GM18517 (cell line): ENCODE data around the gene ARHGEF3.

Source experiments
- ATAC-seq: cut with Tn5 transposase; IDR thresholded peaks from one replicate; pipeline ENCODE4 v1.9.1; 2021; ENCODE audit warnings: mild to moderate bottlenecking, moderate library complexity; ENCODE audit not compliant: unreplicated experiment

ARHGEF3 gene

DNA sequence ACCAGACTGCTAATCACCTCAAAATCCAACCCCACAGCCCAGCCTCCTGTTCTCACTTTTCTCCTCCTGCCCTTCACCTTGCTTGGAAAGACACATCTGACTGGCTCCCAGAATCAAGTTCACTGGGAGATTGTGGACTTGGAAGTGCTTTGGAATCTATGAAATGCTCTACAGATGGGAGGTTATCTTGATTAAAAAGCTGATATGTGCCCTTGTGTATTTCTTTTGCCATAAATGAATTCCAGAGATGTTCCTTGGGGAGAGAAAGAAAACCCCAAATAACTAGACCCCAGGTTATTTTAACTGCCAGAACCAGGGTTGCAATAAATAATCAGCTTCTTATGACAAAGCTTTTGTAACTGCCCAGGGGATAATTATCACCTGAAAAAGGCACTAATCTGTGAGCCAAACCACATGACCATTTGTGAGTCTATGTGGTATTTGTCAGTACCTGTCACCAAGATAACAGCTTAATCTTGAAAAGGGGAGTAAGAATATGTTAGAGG lies 21.7 kb upstream of the ARHGEF3 start:
- no peak for ATAC-seq

DNA sequence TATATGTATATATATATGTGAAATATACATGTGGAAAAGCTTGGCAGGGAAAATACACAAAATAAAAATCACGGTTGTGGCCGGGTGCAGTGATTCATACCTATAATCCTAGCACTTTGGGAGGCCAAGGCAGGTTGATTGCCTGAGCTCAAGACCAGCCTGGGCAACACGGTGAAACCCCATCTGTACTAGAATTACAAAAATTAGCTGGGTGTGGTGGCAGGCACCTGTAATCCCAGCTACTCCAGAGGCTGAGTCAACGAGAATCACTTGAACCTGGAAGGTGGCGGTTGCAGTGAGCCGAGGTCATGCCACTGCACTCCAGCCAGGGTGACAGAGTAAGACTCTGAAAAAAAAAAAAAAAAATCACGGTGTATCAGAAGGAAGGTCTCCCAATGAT lies 20.8 kb upstream of the ARHGEF3 start:
- ATAC-seq: no peak

DNA sequence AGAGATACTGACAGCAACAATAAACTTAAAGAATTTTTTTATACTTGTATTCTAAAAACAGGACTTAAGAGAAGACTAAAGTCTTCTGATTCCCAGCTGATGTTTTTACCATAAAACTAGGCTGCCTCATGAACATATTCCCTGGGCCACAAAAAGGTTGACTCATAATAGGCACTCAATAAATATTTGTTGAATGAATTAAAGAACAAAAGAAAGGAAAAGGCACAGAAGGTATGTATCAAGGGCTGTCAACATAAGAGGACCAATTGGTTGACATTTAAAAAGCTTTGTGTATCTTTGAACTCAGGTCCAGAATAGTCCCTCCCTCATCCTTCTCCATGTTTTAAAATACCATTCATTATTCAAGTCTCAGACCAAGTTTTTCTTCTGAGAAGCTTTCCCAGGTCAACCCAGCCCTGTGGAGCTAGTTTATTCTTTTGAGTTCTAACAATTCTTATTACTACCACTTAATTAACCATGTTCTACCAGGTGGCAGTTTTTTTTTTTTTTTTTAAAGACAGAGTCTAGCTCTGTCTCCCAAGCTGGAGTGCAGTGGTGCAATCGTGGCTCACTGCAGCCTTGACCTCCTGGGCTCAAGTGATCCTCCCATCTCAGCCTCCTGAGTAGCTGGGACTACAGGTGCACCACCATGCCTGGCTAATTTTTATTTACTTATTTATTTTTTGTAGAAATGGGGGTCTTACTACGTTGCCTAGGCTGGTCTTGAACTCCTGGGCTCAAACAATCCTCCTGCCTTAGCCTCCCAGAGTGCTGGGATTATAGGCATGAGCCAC lies 17.5 kb upstream of the ARHGEF3 start:
- ATAC-seq: no peak

DNA sequence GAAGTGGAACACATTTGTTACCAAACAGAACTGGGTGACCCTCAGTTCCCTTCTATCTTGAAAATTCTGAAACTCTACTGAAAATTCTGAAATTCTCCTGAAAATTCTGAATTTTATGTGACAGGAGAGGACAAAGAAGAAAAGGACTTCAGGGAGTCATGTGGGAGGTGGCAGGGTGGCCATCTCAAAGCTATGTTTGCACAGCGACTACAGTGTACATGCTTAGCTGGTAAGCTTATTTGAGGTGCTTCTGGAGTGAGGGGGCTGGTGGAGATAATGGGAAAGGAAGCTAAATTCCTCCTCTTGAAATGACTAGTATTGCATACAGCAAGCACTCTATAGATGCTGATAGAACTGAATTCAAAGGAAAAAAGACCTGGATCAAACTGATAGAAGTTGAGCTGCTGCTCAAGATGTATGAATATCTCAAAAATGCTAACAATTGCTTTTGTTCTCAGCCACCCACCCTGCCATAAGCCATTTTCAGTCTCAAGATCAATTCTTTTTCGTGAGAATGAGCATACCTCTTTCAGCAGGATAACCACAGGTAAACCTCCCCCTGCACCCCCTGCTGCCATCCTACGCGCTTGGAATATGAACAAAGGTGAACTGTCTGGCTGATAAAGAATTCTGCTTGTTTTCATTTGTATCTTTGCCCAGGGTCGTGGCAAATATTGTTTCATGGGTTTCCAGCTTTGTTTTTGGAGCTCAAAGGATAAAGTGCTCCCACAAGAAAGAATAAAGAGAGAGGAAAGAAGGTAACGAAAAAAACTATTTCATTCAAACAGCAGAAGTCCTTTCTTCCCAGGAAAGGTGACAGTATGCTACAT lies 16.6 kb upstream of the ARHGEF3 start:
- ATAC-seq: no peak

DNA sequence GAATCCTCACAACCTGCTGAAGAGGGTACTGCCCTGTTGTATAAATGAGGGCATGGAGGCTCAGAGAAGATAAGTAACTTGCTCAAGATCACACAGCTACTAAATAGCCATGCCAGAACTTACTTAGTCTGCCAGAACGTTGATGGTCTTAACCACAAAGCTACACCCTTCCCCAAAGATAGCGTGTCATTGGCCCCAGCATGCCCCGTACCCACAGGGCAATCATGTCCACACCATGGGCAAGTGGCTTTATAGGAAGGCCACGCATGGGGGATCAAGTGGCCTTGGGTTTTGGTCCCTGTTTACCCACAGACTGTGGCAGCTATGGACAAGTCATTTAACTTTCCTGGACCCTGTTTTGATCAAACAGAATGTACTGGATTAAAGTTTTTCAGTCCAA lies 15.9 kb upstream of the ARHGEF3 start:
- no peak for ATAC-seq

DNA sequence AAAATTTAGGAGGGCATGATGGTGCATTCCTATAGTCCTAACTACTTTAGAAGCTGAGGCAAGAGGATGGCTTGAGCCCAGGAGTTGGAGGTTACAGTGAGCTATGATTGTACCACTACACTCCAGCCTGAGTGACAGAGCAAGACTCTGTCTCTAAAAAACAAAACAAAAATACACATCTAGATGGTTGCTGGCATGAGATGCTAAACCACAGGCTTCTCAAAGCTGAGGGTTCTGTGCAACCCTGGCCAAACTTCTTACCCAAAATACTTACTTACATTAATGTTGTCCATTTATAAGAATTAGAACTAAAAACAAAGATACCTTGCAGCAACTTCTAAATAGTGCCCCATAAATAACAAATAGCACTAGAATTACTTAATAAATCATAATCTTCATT lies 14.3 kb upstream of the ARHGEF3 start:
- no peak for ATAC-seq

DNA sequence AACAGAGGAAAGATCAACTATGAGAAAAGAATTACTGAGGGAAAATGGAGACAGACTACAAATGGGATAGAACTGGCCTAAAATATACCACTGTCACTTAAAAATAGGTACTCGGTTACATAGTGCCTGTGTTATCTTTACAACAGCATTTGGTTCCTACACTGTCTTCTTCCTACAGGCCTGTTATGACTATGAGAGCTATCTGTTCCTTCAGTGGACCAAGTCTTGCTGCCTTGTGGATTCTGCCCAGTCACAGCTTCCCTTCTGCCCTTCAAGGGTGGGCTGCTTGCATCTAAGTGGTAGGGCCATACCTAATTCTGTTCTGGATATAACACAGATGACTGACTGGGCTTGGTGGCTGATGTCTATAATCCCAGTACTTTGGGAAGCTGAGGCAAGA lies 13.8 kb upstream of the ARHGEF3 start:
- no peak for ATAC-seq

DNA sequence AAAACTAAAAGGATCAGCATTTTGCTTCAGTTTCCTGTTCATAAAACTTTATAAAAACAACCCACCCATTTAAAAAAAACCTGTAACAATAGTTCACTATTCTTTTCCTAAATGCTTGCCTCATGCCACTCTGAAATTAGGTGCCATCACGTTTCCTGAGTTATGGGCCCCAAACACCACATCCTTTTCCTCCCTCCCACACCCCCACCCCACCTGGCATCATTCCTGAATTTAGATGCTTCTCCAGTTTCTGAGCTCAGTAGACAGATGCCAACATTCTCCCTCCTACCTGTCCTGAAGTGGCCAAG lies 11.9 kb upstream of the ARHGEF3 start:
- no peak for ATAC-seq

DNA sequence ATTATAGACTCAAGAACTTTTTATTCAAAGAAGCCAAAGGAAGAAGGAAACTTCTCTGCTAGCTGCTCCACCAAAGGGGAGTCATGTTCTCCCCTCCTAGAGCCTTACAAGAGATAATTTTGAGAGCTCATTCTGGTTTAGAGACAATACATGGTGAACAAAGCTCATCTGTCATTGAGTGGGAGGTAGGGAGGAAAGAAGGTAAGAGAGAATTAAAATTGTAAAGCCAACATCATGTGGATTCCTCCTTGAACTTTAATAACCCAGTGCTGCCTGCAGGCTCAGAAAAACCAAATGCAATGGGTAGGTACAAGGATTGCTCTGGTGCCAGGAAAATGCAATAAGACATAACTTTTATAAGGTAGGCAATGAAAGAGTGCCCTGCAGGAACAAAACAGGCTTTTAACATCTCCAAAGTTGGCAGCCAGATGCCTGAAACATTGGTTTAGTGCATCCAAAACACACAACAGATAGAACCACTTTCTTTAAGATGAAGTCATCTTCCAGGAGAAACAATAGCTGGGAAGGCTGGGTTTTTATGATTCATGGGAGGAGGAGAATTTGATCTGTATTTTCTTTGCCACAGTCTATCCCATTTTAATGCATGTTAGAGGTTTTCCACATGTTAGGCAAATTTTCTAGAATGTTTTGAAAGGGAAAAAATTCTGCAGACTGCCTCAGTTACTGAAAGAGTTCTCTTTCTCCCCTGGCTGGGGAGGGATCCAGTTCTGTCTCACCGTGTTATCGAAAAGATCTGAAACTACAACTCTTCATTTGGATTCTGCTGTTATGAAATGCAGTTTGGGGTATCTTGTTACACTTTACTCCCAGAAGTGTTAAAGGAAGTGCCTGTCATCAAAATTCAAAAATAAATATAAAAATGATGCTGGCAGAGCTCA lies 11.3 kb upstream of the ARHGEF3 start:
- ATAC-seq: no peak

DNA sequence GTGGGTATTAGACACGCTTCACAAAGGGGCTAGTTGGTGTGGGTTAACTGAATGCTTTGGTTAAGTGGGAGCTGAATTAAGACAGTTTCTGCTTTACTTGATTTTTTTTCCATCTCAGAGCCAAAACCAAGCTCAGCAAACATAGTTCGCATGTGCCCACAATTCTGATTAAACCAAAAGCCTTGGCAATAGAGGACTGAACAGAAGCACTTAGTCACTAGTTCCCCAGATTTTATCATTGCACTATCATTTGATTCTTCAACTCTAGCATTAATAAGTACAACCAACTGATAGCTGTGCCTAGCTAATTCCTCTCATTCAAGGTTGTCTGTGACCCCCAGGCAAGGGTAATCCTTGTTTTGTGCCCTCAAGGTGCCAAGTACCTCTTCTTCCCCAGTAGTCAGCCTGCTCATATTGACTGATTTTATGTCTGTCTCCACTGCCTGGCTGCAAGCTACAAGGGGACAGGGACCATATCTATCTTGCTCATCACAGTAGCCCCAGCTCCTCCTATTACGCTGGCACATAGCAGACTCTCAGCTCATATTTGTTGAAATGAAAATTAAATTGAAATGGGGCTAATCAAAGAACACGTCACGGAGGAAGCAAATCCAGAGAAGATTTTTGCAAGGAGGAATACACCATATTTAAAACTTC lies 9.9 kb upstream of the ARHGEF3 start:
- no peak for ATAC-seq

DNA sequence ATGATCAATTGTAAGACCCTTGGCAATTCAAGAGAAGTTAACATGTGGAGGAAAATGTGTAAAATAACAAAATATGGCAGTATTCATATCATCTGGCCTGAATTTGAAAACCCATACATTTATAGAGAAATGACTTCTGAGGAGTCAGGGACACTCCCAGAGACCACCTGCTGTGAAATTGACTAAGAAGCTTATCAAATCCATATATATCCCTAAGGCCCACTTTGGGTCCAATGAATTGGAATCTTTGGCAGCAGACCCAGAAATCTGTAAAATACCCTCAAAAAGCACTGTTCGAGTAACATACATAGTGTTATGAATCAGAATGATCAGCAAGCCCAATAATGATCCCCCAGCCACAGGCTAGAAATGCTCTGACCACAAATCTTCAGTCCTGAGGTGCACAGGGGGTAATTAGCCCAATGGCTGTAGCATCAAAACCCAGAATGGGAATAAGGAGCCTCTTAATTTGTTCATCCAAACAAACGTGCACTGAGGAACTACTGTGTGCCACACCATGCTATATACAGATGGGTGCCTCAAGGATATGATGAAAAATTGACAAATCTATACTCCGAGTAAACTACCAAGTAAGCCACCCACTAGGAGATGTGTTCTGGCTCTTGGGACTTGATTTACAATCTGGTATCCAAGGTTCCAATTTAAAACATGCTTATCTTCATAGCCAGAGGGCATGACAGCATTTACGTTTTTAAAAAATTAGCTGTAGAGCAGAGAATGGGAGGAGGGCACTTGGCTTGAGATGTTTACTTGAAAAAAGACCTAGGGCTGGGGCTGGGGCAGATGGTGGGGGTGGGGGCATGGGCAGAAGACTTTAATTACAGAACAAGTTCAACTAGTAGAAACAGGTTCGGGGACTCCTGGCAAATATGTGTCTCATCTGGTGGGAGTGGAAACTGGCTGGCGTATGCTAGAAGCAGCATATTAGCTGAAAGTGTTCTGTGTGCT lies 9.1 kb upstream of the ARHGEF3 start:
- no peak for ATAC-seq

DNA sequence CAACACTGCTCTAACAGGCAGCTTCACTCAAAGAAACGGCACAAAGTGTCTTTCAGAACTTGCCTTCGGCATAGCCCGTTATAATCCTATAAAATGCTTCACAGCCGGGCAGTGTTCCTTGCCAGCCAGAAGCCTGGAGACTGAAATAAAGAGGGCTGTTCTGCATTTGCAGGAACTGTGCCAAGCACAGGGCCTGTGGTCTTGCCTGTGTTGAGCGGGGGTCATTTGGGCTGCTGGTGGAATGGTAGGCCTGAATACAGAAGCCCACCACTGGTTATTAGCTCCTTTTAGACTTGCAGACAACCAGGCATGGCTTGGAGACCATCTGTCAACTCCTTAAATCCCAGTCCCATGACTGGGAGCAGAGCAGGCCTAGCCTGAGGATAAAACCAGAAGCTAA lies 4.7 kb upstream of the ARHGEF3 start:
- ATAC-seq: no peak

DNA sequence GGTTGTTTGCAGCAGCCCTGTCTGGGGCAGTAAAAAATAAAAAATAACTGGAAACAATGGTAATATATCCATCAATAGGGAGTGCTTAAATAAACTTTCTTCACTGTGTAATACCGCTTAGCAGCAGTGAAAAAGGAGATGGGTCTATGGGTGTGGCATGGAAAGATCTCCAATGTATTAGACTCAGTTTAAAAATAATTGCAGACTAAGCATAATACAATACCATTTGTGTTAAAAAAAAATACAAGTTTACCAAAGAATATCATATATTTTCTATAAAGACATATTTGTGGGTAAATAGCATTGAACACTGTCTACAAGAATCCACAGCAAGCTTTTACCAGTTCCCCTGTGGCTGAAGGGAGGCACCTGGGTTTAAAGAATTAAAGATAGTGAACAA lies 1.0 kb upstream of the ARHGEF3 start:
- ATAC-seq: no peak

DNA sequence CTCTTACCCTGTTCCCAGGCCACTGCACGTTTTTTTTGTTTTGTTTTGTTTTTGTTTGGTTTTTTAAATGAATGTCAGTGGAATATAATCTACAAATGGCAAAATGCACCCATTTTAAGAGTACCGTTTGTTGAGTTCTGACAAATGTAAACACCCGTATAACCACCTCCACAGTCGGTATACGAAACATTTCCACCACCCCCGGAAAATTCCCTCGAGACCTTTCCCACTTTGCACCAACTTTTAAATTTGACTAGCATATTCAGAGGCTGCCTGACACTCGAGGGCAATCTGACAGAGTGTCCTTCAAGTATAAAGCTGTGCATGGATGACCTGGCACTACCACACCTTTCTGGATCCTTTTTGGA lies 613 bp upstream of the ARHGEF3 start:
- ATAC-seq: no peak

DNA sequence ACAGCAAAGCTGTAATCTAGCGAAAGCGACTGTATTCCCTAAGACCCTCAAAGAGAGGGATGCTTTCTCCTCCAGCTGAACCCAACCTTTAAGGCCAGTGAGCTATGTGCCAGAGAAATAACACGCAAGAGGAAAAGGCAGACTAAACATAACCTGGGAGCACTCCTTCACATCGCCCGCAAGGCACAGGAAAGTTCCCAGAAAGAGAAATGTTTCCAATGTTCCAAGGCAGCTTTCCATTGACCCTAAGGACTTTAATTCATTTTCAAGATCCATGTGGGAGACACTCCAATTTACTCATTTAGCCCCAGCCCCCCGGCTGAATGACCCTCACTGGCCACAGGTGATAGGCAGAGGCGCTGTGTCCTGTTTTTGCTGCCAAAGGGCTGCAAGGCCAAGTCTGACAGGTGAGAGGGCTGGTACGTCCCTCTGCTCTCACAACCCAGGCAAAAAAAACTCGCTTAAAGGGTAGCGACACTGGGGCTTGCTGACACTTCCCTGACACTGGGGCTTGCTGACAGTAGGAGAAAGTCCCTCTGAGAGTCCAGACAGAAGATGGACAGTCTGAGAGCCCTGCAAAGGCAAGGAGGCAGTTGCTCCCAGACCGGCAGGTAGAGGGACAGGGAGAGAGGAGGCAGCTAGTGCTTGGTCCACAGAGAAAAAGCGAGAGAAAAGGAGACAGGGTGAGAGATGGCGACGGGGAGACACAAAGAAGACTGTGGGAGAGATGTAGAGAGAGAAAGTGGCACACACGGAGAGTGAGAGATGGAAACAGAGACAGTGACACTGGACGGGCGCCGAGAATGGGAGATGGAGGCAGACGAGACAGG lies 702 bp downstream of the ARHGEF3 start:
- no peak for ATAC-seq

DNA sequence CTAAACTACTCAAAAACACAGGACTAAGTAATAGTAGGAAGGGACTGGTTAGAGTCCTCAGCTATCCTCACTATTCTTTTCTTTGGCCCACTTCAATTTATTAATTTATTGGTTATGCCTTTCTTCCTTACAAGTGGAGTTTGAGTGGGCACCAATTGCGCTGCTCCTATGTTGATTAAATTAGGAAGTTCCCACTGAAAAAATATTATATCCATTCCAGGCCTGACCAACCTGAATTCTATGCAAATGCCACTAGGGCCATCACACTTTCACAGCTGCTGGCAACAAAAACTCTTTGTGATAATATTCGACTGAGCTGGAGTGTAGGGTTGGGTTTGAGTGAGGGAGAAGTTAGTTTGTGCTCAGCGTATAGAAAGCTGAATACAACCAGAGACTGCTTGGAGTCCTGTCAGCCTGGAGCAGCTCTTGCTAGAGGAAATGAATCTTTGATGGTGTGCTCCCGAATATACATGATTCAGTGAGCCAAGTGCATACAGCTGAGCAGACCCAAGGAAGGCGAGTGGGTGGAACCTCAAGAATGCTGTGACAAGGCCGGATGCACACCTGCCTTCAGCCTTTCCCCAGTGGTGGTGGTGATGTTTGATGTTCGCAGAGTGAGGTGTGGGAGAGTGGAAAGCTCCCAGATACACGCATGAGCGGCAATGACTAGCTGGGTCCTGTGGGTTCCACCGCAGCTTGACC lies 1.5 kb downstream of the ARHGEF3 start:
- no peak for ATAC-seq

DNA sequence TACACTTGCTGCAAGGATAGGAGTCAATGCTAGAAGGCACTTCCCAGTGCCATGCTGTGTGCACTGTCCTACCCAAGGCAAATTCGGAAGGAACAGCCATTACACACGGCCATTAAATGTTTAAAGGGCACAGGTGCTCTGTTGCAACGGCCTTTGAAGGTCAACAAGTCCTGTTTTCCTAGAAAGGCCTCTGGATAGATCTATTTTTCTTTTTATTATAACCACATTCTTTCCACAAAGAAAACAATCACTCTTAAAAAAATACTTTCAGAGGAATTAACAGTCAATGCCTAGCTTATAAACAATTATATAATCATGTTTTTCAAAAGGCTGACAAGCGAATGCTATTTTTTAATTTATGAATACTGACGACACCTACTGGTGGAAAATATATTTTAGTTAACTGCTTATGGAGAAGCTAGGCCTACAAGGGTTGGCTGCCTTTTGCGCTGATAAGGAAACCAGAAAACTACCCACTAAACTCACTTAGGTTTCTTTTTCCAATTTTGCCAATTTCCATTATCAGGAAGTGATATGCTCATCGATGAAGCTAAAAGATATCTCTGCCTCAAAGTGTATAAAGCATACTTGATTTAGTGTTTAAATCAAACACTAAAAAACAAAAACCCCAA lies 2.4 kb downstream of the ARHGEF3 start:
- ATAC-seq: no peak

DNA sequence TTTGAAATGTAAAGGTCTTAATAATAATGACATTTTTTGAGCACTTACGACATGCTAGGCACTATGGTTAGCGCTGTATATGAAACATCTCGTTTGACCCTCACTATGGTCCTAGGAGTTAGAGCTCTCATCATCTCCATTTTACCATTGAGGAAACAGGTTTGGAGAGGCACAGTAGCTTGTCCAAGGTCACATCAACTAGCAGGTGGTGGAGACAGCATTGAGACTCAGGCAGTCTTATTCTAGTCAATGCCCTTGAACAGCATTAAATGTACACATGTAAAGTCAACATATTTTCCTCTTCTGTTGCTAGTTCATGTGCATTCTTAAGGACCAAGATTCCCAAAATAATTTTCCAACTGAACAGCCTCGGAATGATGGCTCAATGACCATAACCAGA lies 4.8 kb downstream of the ARHGEF3 start:
- no peak for ATAC-seq
